GM21515 (cell line): Measurements from ENCODE around the gene TUBB.

Experiments used
- ATAC-seq: cut with Tn5 transposase; IDR thresholded peaks from one replicate; pipeline ENCODE4 v1.9.1; 2021; ENCODE audit not compliant: unreplicated experiment

Gene TUBB

DNA sequence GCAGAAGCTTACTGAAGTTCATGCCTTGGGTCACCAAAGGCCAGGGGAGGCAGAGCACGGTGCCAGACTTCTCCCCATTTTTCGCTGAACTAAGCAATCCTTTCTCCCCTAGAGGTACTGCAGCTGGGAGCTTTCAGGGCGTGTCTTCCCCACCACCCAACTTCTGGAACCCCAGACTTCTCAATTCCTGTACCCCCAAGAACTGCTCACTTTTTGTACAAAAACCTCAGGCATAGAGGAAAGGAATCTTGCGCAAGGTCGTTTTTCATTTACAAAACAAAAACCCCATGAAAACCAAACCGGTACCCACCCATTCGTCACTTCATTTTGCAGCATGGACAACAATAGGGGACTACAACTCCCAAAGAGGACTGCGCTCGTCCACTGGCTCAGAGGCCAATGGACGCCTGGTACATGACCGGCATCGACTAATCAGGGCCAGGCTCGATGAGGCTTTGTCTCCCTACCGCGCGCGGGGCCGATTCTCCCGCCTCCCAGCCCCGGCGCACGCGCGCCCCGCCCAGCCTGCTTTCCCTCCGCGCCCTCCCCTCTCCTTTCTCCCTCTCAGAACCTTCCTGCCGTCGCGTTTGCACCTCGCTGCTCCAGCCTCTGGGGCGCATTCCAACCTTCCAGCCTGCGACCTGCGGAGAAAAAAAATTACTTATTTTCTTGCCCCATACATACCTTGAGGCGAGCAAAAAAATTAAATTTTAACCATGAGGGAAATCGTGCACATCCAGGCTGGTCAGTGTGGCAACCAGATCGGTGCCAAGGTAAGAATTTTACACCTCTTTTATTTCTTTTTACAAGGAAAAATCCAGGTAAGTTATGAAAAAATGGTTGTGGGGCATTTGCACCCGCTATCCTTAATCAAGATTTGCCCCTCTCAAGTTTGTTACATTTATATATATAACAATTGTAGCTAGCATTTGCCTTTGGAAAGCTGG, at the start of gene TUBB:
TSS of gene TUBB (plus strand) at position 562 of the 947 bp plus-strand sequence. CDS start at position 717, 155 bp downstream.
- peak; percentile 39 for ATAC-seq

DNA sequence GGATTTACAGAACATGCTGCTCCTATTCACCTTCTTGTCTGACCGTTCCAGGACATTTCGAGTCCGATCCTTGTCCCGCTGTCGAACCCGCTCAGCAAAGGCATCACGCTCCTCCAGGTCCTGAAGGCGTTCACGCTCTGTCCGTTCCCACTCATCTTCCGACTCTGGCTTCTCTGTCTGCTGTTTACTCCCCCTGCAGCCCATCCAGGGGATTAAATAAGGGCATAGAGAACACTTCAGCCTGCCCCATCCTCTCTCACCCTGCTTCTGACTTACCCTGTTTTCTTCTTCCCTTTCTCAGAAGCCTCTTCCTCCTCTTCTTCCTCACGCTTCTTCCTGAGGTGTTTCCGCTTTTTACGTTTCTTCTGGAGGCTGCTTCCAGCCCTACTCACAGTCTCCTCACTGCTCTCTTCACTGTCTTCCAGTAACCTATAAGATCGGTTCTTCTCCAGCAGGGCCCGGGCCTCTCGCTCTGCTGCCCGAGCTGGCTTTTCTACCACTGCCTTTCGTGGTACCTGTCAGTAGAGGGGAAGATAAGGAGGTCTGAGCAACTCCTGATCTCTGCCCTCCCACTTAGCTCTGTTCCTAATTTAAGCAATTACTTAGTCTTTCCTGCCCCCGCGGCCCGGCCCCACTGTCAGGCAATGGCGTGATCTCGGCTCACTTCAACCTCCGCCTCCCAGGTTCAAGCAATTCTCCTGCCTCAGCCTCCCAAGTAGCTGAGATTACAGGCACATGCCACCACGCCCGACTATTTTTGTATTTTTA, 49.2 kb upstream of the TUBB start:
- ATAC-seq: no peak

DNA sequence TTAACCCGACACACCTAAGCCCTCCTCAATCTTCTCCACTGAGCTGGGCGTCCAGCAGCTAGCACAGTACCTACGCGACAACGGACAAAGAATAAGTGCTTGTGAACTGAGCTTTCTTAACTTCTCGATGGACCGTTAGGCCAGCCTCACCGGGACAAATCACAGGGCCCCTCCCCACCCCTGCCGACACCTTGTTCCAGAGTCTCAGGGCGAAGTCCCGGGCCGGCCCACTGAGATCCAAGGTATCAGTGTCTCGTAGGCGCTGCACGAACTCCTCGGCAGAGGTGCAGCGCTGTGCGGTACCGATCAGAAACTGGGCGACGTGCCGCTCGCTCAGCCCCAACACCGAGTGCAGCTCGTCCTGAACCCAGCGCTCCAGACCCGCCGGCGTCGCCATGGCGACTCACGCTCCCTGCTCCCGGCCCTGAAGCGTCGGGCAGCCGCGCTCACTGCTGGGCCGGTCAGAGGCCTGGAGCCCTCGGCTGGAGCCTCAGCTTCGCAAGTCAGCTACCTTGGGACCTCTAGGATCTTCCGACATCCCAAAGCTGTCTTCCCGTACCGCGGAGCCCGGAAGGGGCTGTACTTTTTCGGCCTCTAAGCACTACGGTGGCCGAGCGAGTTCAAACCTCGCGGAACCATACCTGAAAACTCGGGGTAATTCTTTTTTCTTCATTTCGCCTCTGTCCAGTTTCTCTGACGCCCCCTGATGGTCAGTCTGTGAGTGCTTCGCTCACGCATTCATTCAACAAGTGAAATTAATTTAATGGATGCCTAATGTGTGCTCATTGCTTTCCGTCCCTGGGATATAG, 47.5 kb upstream of the TUBB start, which contains the start of gene DHX16:
TSS of gene DHX16 (minus strand) at position 562 of the 809 bp plus-strand sequence. CDS start at position 397, 165 bp downstream.
- ATAC-seq: peak; percentile 67

DNA sequence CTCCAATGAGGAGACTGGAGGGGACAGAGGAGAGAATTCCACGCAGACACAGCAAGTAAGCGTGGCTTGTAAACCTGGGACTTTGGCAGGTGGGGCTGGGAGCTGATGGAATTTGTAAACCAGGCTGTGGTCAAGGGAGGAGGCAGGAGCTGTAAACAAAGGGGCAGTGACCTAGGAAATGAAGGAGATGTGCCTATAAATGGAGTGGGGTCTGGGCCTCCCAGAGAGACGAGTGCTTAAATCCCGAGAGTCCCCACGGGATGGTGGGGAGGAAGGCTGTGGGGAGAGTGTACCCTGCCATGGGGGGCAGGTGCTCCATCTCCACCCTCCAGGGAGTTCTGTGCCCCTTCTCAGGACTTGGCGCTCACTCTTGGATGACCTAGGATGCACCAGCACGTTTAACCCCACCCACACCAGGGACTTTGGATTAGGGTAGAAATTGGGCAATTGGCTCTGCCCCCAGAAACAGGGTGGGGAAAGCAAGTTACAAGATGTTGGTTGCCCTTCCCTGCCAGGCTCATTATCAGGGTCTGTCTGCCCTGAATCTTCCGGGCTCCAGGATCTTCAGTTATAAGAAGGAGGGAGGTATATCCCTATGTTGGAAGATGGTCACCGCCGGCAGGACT, 43.4 kb upstream of the TUBB start:
- no peak for ATAC-seq

DNA sequence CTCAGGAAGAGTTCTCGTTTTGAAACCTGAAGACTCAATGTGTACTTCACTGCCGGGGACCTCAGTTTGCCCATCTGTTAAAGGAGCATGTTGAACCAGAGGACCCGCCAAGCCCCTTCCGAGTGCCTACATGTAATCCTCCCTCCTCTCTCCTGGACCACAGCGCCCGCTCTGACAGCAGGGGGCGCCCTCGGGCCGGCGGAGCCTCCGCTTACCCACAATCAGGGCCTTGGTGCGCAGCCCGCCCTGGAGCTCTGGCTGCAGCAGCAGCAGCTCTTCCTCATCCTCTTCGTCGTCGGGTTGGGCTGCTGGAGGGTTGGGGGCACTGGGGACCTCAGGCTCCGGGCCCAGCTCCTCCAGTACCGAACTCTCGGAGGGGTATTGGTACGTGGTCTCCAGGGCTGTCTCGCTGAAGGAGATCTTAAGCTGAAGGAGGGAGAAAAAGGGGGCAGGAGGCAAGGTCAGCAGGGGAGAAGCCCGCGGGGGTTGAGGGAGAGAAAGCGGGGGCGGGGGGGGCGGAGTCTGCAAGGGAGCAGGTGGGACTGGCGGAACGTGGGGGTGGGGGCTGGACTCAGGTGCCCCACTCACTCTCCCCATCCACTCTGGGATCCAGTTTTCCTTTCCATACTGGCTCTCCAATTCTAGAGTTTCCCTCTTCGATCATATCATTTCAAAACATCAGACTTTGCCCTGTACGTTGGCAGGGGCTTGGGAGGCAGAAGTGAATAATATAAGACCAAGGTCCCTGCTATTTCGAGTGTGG, 41.0 kb upstream of the TUBB start:
- ATAC-seq: no peak

DNA sequence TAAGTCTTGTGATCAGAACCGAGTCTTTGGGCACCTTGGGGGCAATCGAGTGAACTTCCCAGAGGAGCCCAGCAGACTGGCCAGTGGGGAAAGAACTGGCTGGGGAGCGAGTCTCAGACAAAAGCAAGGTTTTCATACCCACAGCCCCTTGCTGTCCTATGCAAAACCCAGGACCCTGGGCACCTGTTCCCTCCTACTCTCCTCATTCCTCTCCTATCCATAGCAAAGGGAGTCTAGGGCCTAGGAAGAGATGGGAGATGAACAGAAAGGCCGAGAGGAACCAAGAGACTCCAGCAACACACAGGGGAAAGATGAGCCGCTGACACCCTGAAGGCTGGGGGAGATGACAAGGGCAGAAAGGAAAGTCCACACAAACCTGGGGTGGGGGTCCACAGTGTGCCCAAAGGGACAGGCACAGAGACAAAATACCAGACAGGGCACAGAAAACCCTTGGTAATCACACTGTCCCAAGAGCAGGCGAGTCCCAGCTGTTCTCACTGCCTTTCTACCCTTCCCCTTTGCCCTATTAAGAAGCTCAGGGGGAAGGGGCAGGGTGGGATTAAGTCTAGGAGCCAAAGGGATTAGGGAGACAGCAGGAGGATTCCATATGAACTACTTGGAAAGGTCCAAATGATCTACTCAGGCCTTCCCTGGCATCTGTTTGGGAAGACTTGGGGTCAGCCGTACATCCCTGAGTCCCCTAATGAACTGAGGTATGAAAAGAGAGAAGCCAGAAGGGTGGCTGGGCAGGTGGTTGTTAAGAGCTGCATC, 40.2 kb upstream of the TUBB start:
- ATAC-seq: no peak

DNA sequence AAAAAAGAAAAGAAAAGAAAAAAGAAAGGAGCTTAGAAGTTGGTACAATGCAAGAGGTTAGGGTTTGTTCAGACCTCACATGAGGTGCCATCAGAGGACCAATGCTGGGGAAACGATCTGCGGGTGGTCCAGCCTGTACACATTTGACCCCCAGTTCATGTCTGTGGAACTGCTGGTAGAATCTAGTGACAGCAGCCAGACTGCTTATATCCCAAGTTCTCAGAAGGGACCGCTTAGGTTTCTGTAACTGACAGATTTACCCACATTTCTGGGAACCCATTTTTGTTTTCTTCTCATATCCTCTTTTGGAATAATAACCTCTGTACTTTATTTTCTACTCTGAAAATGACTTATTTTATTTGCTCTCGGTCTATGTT, 38.4 kb upstream of the TUBB start:
- no peak for ATAC-seq

DNA sequence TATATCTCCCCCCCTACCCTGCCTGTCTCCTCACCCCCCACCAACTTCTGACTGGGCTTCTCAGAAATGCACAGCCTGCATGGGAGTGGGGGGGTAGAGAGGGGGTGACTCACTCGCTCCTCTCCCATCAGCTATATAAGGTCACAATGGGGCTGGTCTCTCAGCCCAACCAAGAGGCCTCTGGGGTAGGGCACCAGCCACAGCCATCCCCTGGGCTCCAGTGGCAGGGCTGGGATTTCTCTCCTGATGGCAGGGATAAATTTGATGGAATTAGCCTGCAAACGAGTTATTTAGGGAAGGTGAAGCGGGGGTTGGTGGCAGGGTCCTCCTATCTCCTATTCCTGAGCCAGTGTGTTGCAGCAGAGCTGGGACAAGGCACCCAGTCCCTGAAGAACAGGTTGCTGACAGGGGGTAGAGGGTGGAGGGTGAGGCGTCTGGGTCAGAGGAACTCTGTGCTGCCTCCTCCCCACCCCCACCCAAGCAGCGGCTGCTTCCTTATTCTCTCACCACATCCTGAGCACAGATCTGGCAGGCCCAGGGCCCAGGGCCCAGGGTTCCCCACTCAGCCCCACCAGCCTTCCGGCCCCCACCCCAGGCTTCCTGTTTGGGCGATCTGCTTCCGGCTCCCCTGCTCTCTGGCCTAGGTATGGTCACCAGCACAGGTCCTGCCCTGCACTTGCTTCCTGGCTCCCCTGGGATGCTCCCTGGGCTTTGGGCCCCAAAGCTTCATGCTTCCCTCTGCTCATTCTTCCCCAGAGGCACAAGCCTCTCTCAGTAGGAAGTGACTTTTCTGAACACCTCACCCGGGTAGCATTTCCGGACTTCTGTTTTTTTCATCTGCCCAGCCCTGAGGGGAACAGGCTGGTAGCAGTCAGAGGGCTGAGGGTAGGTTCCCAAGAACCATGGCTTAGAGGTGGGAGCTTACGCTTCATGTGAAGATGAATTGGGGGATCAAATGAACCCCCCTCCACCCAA, 37.7 kb upstream of the TUBB start:
- ATAC-seq: peak; percentile 41

DNA sequence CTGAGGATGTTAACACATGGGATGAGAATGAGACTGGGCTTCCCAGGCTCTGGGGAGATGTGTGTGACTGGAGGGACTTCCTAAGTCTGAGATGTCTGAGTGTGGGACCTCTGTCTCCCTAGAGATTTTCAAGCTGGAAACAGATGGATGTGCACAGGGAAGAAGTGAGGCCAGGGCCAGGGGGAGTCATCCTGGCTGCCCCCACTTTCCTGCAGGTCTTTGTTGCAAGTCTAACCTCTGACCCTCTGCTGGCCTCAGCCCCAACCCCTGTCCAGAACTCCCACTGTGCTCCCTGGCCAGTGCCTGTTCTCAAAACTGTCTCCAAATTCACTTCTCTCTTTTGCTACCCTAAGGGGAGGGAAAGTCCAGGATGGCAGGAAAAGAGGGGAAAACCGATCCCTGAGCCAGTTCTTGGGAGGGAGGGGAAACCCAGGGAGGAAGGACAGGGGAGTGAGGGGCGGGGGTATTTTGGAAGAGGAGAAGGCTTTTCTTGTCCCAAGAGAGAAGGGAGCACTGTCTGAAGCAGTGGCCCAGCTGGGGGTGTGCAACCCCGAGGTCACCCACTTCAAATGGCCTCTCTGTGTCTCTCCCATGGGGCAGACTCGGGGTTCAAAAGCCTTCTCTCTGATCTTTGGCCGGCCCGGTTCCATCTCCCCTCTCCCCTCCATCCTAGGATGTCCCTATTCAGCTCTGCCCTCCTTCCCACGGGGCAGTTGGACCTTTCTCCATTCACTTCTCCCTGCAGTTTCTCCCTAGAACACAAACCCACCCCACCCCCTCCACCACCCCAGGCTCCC, 36.8 kb upstream of the TUBB start:
- no peak for ATAC-seq

DNA sequence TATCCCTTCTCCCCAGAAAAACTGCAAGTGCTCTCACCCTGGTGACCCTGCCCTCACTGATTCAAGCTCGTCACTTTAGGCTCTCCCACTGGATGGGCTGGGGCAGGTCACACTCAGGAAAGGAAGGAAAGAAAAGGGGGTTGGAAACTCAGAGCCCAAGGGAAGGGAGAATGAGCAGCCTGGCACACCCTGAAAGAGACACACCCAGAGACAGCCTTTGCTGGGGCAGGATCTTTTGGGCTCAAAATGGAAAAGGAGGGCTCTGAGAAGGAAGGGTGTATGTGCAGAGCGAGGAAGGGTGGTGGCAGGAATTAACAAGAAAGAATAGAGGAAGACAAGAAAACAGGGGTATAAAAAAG, 36.2 kb upstream of the TUBB start:
- no peak for ATAC-seq

DNA sequence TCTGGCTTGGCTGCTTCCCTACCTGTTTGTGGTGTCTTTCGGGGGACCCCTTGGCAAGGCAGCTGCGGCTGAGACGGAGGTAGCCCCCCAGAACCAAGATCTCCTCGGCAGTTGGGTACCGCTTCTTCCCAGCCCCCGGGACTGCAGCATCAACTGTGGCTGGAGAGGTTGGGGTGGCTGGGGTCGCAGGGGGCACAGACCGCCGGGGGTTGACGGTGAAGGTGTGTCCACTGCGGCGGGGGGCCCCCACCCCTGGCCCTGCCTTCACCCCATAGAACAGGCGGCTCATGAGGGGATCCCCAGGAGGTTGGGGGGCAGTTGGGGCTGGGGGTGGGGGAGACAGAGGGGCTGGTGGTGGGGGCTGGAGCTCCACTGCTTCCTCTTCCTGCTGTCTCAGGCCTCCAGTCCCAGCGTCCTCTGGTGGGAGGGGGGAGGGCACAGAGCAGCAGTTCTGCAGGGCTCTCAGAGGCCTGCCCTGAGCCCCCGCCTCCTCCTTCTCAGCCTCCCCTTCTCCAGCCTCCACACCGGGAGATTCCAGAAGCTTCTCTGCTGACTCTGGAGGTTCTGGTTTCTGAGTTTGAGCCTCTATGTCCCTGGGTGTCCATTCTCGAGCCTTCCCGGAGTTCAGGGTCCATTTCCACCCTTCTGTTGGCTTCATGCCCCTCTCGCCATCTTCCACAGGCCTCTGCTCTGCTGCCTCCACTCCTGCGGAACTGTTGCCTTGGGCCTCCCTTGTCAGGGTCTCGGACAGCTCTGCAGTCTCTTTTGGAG, 35.6 kb upstream of the TUBB start:
- ATAC-seq: no peak

DNA sequence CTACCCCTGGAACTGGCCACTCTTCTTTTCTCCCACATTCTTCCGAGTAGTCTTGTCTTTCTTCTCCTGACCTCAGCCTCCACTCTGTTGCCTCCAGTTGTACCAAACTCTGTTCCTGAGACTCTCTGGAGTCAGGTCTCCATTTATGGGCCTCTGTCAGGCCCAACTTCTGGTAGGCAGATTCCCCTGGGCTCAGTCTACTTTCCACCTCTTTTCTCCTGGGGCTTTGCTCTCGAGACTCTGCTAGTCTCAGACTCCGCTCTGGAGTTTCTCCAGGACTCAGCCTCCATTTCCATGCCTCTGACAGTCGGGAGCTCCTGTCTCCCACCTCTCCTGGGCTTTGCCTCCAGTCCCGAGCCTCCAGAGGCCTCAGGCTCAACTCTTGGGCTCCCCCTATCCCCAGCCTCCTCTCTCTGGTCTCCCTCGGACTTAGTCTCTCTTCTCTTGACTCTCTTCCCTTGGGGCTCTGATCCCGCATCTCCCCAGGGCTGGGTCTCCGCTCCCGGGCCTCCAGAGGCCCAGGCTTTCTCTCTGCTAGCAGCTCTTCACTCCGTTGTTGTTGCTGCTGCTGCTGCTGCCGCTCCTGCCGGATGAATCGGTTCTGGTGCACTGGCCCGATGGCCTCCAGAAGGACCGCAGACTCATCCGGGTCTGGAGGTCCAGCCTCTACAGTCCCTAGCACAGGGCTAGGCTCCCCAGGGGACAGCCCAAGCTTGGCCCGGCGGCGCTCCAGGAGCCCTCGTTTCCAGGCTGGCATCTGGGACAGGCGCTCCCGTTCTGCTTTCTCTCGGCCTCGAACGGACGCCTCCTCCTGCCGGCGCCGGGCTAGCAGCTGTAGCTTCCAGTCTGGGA, 34.8 kb upstream of the TUBB start:
- ATAC-seq: no peak

DNA sequence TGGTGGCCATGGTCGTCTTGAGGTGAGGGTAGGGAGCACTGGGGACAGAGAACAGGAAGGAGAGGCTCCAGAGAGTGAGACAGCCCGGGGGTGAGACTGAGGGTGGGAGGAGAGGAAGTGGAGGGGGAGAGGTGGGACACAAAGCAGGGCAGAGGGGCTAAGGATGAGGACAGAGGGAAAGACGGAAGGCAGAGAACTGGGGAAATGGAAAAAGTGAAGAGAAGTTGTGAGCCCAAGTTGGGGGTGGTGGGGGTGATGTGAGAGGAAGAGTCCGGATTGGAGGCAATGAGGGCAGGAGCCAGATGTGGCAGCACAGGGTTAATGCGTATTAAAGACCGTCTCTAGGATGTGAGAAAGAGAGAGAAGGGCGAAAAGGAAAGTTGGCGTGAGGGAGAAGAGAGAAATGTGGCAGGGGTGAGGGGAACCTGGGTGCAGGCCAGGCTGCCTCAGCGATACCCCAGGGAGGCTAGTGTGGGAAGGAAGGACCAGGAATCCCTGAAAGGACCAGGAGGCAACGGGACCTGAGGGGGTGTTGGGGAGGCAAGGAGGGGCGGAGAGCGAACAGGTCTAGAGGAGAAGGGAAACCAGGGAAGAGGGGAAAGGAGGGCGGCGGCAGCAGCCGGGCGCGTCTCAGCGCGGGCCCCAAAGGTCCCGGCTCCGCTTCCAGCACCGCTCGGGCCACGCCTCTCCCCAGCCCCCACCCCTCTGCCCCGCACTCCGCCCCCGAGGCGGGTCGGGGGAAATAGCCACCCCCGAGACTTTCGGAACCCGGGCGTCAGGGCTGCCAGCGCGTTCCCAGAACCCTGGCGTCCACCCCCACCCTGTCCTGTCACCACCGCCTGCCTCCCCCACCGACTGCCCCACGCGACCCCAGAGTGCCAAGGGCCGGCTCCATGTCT, 33.9 kb upstream of the TUBB start, which contains the start of gene PPP1R18:
TSS of gene PPP1R18 (minus strand) at position 637 of the 899 bp plus-strand sequence. CDS start at position 10, 627 bp downstream.
- no peak for ATAC-seq

DNA sequence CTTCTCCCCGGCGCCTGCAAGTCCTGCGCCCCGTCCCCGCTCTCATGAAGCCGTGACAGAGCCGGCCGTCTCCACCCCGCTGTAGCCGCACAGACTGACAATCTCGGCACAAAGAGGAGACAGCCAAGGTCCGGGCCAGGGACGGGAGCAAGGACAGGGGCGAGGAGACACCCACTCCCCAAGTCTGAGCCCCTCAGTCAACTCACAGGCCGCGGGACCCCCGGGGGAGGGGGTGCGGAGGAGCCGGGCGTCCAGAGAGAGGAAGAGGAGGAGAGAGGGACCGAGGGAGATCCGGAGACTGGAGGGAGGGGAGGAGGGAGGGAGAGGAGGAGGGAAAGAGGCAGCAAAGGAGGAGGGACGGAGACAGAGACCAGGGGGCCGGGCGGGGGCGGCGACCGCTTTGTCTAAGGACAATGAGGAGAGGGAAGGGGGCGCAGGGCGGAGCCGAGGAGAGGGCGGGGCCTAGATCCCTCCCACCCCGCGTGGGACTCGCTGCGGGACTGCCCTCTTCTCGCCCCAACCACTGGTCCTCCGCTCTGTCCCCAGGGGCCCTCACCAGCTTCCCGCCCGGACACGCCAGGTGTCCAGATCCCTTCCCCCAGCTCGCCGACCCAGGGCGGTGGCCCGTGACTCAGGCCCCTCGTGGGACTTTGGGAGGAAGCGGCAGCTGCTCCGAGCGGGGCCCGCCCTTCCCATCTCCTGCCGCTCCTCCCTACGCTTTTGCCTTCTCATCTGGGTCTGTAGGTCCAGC, 33.1 kb upstream of the TUBB start:
- ATAC-seq: peak; percentile 35
